Stimulated activated CD8-positive, alpha-beta memory T cell treated with anti-CD3 and anti-CD28 coated beads, Interleukin-4, amount 100 ng/mL, for 4 hours (primary cell): ENCODE results near the gene GPER1.
"Not testable (repeated sequence)": the region's sequence is repeated elsewhere in the genome, so short reads cannot be mapped to it uniquely, and the experiment has no call there.

Source experiments
- DNase-seq, 2 donors: peaks; one replicate each; pipeline ENCODE4 v3.0.0-alpha.2; 2020; ENCODE audit warnings: low read depth in 2 of 2, low spot score in 1 of 2

The GPER1 gene

DNA sequence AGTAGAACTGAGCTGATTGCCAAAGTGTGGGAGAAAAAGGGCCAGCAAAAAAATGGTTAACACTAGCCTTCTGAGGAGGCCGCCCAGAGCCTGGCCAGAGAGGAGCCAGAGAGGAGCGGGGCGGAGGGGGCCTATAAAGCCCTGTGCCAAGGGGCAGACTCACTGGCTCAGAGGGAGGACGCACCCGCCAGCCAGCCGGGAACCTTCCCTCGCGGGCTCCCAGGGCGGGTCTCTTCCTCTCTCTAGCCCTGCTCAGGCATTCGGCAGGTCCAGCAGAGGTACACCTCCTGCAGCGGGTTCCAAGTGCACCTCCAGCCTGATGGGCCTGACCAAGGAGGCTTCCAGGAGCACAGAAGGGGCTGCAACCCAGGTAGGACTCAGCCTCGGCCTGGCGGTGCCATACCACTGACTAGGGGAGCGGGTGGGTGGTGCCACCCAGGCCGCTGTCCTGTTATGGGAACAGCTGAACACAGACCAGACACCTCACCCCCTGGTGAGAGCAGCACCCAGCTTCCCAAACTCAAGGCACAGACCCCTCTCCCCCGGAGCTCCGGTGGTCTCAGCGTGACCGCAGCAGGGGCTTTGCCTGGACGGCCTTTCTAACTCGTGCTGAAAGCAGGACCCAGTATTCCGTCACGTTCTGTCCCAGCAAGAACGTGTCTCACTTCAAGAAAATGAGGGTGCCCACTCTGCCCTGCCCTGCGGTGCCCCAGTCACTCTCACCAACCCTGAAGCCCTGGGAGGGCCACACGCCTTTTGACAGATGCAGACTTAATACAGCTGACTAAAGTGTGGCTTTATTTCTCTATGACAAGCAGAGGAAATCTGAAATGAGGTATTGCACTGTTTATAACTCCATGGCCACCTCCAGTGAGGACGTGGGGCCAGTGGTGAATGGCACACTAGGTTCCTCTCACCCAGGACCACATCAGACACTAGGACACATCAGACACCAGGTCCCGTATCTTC, at the start of gene GPER1:
Gene GPER1, plus strand, starts transcription at position 162 of the 969 bp plus-strand sequence. CDS start 3,616 bp downstream, outside the sequence.
- no peak for DNase-seq

DNA sequence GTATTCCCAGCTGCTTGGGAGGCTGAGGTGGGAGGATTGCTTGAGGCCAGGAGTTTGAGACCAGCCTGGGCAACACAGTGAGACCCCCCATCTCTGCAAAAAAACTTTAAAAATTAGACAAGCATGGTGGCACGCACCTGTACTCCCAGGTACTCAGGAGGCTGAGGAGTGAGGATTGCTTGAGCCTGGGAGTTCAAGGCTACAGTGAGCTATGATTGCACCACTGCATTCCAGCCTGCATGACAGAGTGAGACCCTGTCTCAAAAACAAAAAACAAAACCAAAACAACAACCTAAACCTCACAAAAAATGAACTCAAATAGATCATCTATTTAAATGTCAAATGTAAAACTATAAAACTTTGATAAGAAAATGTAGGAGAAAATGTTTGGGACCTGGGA, 47.7 kb upstream of the GPER1 start:
- DNase-seq: not testable (repeated sequence)

DNA sequence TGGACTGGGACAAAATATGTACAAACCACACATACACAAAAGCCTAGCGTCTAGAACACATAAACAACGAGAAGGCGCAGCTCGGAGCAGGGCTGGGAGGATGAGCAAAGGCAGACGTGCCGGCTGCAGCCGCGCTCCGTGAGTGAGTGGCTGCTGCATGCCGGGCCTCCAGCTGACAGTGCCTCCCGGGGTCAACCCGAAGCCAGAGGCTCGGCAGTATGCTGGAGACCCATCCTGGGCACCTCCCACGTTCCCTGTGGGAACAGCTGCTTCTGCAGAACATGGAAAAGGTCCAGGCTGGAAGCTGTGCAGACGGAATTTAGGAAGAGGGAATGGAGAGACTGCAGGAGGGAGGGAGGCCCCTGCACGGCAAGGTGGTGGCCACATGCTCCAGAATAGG, 47.1 kb upstream of the GPER1 start:
- no peak for DNase-seq

DNA sequence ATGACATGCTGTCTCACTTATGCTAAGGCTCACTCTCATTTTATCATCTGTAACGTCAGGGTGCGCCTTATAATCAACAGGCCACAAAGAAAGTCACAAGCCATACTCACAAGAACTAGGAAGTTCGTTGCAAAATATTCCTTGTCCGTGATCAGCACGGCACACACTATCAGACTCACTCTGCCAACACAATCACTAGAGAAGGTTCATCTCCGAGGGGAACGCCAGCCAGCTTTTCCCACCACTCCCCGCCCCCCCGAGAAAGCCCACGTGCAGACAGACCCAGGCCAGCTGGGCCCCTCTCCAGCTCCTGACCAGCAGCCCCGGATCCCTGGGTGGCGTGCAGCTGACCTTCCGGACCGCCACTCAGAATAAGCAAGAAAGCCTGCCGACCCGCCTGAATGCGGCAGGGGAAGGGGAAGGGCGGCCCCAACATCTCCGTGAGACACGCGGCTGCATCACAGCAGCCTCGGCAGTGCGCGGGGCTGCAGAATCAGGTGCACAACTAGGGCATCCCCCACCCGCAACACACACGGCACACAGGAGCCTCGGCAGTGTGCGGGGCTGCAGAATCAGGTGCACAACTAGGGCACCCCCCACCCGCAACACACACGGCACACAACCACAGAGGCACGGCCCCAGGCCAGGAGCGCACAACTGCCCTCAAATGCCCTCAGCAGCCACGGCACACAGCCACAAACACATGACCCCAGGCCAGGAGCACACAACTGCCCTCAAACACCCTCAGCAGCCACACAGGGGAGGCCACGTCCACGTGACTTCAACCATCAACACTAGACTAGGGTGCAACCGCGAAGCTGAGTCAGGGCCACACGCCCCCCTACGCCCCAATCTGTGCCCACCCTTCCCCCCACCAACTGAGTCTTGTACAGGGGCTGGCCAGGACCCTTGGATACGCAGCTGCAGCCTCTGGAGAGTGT, 46.1 kb upstream of the GPER1 start:
- DNase-seq: peak in 1 of 2 donors; percentile 23

DNA sequence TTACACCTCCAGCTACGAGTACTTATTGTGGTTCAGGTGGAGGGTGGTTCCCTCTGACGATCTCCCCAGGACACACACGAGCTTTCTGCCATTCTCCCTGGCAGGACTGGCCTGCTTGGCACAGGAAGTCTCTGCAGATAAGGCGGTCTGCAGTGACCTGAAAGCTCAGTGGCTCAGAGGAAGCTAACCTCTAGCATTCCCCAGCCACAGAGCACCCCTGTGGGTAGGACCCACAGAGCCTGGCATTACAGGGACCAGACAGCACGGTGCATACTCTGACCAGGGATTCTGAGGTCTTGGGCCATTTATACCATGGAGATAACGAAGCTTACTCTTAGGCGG, 45.5 kb upstream of the GPER1 start:
- no peak for DNase-seq

DNA sequence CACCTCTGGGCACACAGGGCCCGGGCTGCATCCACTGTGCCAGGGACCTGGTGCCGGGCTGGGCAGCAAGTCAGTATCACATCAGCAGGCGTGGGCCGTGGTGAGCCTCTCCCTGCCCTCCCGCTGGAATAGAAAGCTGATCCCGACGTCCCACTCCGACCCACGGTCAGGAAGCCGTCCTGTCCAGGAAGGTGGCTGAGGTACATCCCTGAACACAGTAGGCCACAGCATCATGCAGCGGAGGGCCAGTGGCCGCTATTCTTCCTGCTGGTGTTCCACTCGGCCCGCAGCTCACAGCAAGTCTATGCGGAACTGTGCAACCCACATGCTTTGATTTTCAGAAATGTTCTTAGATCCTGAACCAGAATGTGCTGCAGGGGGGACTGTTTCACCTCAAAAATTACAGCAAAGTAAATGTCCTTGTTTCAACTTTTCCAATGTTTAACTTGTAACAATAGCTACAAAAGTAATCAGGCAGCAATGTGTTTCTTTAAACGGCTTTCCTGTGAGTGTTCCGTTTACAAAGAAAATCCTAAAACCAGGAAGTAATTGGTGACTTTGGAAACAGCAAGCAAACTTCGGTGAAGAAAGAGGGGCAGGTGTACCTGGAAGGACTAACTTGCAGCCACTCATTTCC, 44.2 kb upstream of the GPER1 start:
- DNase-seq: no peak

DNA sequence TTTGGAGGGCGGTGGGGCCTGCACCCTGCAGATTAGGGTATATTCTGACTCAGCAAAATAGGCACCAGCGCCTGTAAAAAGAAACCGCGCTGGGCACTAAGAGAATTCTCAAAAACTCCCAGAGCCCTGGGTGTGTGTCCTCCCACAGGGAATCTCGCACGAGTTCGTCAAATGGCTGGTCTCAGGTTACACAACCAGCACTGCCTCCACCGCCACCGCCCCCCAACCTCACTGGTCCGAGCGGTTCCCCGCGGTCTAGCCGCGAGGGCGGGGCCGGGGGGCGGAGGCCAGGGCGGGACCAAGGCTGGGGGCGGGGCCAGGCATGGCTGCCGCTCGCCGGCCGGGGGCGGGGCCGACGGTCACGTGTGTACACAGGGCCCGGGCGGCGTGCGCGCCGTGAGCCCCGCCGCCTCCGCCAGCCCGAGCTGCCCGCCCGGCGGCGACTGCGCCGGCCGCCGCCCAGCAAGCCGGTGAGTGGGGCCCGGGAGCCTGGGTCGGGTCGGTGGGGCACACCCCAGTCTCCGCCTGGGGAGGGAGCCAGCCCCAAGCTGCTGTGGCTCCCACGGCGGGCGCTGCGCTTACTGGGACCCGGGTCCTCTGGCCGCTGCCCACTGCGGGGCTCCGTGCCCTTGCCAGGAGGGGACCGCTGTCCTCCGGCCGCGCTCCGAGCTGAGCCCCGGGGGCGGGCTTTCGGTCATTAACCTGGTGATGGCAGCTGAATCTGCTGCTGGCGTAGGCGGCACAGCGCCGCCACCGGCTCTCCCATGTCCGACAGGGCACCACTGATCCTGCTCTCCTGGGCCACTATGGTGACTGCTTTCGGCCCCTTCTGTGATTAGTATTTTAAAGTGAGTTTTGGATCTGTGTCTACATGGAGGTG, 43.5 kb upstream of the GPER1 start, which contains the start of gene GPR146:
Gene GPR146, plus strand, starts transcription at position 358 of the 880 bp plus-strand sequence. CDS start 12,970 bp downstream, outside the sequence.
- peak; percentile 77 to 85 for DNase-seq

DNA sequence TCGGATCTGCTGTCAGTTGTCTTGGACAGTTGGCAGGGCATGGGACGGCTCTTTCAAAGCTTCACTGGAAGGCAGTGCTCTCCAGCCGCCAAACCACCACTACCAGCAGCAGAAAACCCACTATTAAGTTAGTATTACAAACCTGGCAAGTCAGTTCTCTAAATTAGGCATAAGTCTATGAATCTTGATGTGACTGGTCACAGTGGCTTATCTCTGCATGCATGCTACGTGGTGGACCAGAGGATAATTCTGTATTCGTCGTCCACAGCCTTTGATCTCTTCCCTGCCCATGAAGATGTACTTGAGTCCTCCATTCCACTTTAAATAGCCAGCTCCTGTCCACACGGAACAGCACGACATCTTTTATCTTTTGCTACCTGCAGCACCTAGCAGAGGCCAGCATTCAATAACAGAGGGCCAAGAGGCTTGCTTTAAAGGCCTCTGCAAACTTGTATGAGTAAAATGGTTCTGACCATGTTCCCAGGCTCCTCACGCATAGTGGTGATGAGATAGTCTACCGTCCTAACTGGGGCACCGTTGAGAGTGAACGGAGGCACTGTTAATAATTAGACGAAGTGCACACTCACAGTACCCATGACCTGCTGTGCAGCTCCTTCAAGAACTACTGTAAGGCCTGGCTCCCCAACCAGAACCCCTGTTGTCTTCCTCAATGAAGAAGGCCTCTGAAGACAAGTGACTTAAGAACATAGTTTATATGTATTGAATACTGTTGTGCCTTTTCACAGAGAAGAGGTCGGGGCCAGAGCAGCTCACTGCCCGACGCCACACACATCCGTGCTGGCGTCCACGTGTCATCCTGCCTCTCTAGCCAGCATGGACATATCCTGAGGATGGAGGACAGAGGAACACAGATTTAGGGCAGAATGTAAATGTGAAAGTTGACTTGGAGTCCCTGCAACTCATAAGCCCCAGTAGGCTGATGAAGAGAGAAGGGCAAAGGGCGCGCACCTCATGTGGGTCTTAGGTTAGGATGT, 42.5 kb upstream of the GPER1 start:
- no peak for DNase-seq

DNA sequence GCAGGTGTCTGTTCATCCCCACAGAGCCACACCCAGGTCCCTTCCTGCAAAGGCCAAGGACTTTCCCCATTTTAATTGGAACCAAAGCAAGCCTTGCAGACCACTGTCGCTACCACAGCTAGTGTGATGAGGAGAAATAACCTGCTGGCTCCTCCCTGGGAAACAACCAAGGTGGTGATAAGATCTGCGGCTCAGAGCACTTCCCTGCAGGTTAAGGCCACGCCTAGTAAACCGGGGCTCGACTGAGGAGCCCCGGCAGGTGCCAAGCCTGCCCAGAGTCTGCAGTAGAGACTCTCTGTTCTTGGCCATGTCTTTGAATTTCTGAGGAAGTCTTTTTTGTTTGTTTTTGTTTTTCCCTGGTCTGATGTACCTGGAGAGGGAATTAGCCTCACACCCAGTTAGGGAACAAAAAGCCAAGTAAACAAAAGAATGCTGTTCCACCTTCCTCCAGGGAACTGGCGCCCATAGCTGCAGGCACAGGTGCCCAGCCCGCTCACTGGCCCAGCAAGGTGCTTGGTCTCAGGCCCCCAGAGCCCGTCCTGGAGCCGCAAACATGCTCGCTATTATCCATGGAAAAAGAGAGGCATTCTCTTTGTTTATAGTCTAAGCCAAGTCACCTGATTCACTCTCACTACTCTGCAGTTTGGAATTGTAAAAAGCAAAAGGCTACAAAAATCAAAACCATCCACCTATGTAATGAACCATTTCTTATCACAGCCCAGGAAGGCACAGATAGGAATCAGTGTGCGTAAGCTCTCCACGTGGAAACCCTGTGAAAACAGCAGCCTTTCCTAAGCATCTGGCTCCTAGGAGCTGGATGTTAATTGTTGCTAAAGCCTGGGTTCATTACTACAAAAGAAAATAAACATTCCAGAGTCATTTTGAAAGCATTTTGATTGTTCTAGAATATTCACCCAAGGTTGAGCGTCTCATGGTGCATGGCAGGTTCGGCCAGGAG, 40.9 kb upstream of the GPER1 start:
- no peak for DNase-seq

DNA sequence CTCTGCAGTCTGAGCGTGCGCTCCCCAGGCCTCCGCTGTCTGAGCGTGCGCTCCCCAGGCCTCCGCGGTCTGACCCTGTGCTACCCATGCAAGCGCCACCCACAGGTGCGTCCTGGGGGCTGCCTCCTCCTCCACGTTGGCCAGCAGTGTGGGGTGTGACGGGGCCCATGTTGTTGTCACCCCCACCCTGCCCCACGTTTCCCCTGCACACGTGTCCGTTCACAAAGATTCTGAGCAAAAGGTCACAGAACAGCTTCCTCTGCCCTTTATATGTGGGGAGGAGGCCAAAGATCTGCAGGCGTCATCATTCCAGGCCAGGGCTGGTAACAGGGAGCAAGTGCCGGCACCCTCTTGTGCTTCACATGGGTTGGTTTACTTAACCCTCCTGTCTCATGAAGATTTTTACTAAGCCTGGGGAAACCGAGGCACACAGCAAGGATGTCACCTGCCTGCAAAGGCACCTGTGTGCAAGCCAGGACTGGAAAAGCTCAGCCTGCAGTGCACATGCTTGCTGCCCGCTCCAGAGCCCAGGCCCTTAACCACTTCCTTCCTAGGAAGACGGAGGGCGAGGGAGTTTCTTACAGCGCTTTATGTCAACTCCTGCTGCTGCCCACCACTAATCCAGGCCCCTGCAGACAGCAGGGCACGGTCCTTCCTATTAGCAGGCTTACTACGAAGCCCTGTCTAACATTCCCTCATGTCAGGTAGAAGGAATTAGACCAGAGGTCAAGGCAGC, 38.7 kb upstream of the GPER1 start:
- DNase-seq: no peak

DNA sequence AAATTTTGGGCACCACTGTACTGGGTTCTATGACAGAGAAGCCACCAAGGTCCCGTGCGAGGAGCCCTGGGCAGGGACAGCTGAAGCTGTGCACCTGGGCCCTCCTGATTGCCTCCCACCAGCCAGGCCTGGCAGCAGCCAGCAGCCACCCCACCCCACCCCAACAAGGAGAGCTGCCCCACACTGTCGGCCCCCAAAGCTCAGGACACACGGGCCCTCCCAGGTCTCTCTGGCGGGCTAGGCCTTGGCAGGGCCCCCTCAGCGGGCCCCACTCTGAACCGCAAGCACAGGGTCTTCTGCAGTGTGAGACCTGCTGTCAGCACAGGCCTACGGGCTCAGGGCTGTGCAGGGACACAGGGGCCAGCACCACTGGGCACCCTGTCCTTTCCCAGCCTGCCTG, 38.1 kb upstream of the GPER1 start:
- no peak for DNase-seq

DNA sequence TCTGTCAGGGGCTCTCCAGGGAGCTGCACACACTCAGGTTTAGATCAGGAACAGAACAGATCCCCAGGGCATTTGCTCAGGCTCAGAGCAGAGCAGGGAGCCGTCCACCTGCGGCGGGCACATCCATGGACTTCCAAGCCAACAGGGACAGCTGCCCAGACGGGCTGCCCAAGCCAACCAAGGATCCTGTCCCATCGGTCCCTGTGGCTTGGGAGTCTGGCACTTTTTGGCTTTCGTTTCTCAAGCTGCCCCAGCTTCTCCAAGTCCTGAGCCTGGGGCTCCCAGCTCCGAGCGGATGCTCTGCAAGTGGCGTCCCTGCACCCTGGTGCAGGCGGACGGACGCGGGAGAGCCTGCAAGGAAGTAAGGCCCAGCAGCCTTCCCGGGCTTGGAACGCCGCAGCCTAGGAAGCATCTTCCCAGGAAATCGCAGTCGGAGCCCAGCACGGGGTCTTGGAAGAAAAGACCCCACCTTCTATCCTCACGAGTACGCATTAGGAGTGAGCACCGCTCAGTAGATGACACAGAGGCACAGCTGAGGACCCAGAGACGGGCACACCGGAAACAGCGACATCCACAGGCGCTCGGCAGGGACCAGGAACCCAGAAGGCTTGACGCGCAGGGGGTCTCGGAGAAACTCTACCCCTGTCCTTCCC, 37.5 kb upstream of the GPER1 start:
- DNase-seq: no peak

DNA sequence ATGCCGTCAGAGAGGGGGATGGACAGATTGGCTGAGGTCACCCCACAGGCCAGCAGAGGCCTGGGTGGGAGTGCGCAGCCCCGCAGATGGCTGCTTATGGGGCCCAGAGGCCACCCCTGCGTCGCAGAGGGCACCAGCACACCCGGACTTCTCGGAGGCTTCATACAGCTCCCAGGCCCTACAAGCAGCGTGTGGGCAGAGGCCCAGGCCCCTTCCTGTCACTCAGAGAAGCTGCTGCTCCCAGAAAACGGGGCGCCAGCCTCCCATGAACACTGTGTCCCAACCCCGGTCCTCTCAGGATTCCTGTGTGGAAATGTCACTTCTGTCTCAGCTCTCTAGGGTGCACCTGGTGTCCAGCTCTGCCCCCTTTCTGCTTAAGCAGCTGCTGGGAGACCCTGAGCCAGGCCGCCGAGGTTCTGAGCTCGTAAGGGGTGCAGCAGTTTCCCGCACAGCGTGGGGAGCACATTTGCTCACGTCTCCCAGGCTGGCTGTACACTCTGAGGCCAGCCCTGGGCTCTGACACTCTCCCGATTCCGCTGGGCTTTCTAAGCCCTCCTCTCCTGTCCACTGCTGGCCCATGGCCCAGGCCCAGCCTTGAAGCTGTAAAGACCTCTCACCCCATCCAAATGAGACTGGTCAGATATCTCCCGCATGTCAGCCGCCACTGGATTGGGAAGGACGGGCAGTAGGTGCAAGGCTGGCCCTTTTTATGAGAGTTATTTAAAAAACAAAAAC, 36.8 kb upstream of the GPER1 start:
- no peak for DNase-seq

DNA sequence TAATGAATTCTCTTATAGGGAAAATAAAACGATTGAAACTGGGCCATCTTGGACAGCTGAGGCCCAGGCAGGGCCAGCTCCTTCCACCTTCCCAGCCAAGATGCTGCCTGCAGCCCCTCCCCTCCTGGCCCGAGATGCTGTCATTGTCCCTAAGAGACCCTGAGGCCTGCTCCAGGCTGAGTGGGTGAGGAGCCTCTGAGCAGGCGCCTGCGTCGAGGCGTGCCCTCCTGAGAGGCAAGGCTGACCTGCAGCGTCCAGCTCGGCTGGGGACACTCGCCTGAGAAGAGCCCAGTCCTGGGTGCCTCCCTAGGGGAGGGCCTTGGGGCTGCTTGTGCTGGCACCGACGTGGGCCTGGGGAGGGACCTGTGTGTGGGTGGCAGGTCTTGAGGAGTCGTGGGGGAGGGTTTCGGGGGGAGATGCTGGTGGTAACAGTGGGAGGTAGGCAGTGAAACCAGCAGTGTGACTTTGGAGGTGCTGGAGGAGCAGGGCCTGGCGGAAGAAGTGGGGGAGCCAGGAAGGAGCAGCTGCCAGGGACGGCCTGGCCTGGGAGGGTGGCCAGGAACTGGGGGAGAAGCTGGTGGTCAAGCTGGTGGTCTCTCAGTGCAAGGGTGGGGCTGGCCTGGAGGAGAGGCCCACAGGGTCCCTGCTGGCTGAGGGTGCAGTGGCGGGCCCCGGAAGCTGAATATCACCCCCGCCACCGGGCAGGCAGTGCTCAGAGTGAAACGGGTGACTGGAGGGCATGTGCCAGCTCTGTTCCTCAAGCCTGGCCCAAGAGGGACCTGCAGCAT, 35.7 kb upstream of the GPER1 start:
- no peak for DNase-seq

DNA sequence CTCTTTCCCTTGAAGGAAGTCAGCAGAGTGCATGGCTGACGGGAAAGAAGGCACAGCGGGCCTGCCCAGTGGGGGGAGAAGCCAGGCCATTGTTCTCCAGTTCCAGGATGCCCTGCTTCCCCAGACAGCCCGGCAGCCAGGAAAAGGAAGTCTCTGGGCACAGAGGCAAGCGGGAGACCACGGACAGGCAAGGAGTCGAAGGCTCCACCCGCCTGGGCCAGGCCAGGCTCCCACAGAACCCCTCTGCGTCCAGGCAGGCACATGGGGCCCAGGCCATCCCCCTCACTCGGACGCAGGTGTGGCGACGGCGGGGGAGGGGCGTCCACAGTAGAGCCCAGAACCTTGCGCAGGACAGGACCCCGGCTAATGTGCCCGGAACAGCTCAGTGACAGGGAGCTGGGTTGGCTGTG, 34.9 kb upstream of the GPER1 start:
- DNase-seq: no peak
